OCI-LY1 (cell line): ENCODE measurements around the gene CFAP53.
A peak's percentile ranks its signal among the peaks of the same experiment; 100 is the strongest.

Experiments
- H2AFZ ChIP-seq: fragments of 200-600 bp; sonication (generic), shearing (Covaris generic); 2 replicates; pipeline ENCODE4 v1.6.0; 2014; ENCODE audit warnings: antibody characterized with exemption, mild to moderate bottlenecking, low read length
- H3F3A ChIP-seq: fragments of 200-600 bp; sonication (generic), shearing (Covaris generic); 2 replicates; pipeline ENCODE4 v1.6.0; 2014; ENCODE audit warnings: mild to moderate bottlenecking, antibody characterized with exemption, low read length, moderate library complexity; ENCODE audit not compliant: insufficient read depth
- H3K27ac ChIP-seq: fragments of 200-600 bp; sonication (generic); 2 replicates; pipeline ENCODE4 v1.5.1; 2014; ENCODE audit warnings: low read length, mixed run types, mild to moderate bottlenecking, low read depth; ENCODE audit not compliant: poor library complexity, severe bottlenecking
- H3K27me3 ChIP-seq: fragments of 200-600 bp; sonication (generic); 2 replicates; pipeline ENCODE4 v1.6.0; 2014; ENCODE audit warnings: antibody characterized with exemption, mild to moderate bottlenecking, low read length, moderate library complexity; ENCODE audit not compliant: insufficient read depth
- H3K36me3 ChIP-seq: fragments of 200-600 bp; sonication (generic); 2 replicates; pipeline ENCODE4 v1.6.1; 2014; ENCODE audit warnings: mild to moderate bottlenecking, antibody characterized with exemption, low read length, moderate library complexity, mixed read lengths; ENCODE audit not compliant: insufficient read depth
- H3K4me1 ChIP-seq: fragments of 200-600 bp; sonication (generic); 2 replicates; pipeline ENCODE4 v1.5.1; 2014; ENCODE audit warnings: mild to moderate bottlenecking, low read length, moderate library complexity; ENCODE audit not compliant: insufficient read depth, severe bottlenecking
- H3K4me2 ChIP-seq: fragments of 200-600 bp; sonication (generic), shearing (Covaris generic); 2 replicates; pipeline ENCODE4 v1.6.1; 2014; ENCODE audit warnings: low read length
- H3K4me3 ChIP-seq: fragments of 200-600 bp; sonication (generic); 2 replicates; pipeline ENCODE4 v1.5.1; 2014; ENCODE audit warnings: low read length, low read depth, mild to moderate bottlenecking, mixed read lengths; ENCODE audit not compliant: poor library complexity, severe bottlenecking
- H3K79me2 ChIP-seq: fragments of 200-600 bp; shearing (Covaris generic); 2 replicates; pipeline ENCODE4 v1.6.1; 2016; ENCODE audit warnings: mixed run types, low read length, mixed read lengths; ENCODE audit not compliant: insufficient read depth
- H3K9ac ChIP-seq: fragments of 200-600 bp; sonication (generic), shearing (Covaris generic); 2 replicates; pipeline ENCODE4 v1.6.1; 2014; ENCODE audit warnings: mild to moderate bottlenecking, low read length, mixed read lengths
- H3K9me2 ChIP-seq: fragments of 200-600 bp; sonication (generic), shearing (Covaris generic); 2 replicates; pipeline ENCODE4 v1.6.1; 2014; ENCODE audit warnings: low read depth, mild to moderate bottlenecking, low read length, mixed read lengths
- H3K9me3 ChIP-seq: fragments of 200-600 bp; shearing (Covaris generic); 2 replicates; pipeline ENCODE4 v1.6.1; 2014; ENCODE audit warnings: low read length, mixed read lengths
- H4K20me1 ChIP-seq: fragments of 200-600 bp; sonication (generic), shearing (Covaris generic); 2 replicates; pipeline ENCODE4 v1.6.0; 2016; ENCODE audit warnings: mild to moderate bottlenecking, low read length; ENCODE audit not compliant: insufficient read depth
- EZH2 ChIP-seq: fragments of 200-600 bp; sonication (generic), shearing (Covaris generic); IDR thresholded peaks from 2 replicates; pipeline ENCODE4 v1.8.0; 2017; ENCODE audit warnings: borderline replicate concordance, mixed run types, mild to moderate bottlenecking, antibody characterized with exemption, low read length, moderate library complexity, mixed read lengths
- TF ChIP-seq, protein P1 (sequence below): fragments of 200-600 bp; sonication (generic), shearing (Covaris generic); IDR thresholded peaks from 2 replicates; pipeline ENCODE4 v1.5.1; 2017; ENCODE audit warnings: mild to moderate bottlenecking, antibody characterized with exemption, low read length, moderate library complexity, mixed read lengths

CFAP53 gene

DNA sequence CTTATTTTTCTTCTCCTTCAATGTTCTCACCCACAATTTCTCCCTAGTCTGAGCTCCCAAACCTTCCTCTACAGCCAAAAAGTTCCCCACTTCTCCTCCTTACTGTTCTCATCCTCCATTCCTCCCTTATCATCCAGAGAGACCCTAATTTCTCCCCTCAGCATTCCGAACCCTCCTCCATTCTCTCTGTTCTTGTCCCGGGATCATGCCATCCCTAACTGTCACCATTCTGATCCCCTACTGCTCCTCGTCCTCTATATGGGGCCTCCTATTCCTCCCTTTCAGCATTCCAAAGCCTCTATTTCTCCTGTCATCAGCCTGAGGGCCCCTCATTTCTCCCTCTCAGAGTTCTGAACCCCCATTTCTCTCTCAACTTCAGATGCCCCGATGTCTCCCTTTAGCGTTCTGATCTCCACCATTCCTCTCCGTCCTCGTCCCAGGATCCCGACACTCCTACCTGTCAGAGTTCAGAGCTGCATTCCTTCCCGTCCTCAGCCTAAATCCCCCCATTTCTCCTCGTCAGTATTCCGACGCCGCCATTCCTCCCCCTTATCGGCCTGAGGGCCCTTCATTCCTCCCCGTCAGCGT lies 14.5 kb upstream of the CFAP53 start:
- H2AFZ ChIP-seq, result no peak overlapping the region
- peaks cover 76% of the 10 kb centered on the region for H3K36me3 ChIP-seq
- peak overlapping the region; percentile 97 for H3K4me2 ChIP-seq
- no peaks in the 10 kb centered on the region for H3K27me3 ChIP-seq
- TF ChIP-seq, protein P1, sequence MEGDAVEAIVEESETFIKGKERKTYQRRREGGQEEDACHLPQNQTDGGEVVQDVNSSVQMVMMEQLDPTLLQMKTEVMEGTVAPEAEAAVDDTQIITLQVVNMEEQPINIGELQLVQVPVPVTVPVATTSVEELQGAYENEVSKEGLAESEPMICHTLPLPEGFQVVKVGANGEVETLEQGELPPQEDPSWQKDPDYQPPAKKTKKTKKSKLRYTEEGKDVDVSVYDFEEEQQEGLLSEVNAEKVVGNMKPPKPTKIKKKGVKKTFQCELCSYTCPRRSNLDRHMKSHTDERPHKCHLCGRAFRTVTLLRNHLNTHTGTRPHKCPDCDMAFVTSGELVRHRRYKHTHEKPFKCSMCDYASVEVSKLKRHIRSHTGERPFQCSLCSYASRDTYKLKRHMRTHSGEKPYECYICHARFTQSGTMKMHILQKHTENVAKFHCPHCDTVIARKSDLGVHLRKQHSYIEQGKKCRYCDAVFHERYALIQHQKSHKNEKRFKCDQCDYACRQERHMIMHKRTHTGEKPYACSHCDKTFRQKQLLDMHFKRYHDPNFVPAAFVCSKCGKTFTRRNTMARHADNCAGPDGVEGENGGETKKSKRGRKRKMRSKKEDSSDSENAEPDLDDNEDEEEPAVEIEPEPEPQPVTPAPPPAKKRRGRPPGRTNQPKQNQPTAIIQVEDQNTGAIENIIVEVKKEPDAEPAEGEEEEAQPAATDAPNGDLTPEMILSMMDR, result no peak
- TF ChIP-seq EZH2, result no peak
- H3K27ac ChIP-seq, result peak overlapping the region; percentile 74
- H3F3A ChIP-seq, result no peaks in the 10 kb centered on the region
- peaks cover 26% of the 10 kb centered on the region for H3K79me2 ChIP-seq
- peaks cover 27% of the 10 kb centered on the region for H3K4me1 ChIP-seq
- no peaks in the 10 kb centered on the region for H3K9me3 ChIP-seq
- H3K9ac ChIP-seq, result peak overlapping the region; percentile 99
- peak overlapping the region; percentile 98 for H3K4me3 ChIP-seq
- no peaks in the 10 kb centered on the region for H3K9me2 ChIP-seq
- no peaks in the 10 kb centered on the region for H4K20me1 ChIP-seq

DNA sequence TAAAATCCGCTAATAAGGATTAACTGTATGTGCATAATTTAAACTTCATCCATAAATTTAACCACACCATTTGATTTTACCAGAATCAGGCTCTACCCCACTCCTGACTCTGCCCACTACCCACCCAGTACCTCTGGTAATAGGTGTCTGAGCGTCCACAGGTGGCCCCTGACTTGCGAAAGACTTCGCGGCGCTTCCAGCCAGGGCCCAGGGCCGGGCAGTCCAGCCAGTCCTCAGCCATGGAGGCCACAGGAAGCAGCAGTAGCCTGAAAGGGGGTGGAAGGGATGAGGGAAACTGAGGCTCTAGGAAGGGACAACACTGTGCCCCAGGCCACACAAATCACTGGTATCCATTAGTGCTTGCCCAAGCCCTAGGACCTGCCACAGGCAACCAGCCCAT lies 13.5 kb upstream of the CFAP53 start:
- Histone ChIP-seq H2AFZ (no peak overlapping the region), H3K9ac (peak overlapping the region; percentile 99; the same call in 1 of the 2 replicates), H3K27ac (no peak overlapping the region), H4K20me1 (no peaks in the 10 kb centered on the region), H3K27me3 (no peaks in the 10 kb centered on the region), H3K36me3 (peaks cover 76% of the 10 kb centered on the region), H3K4me2 (peak overlapping the region; percentile 97), H3K4me1 (peaks cover 27% of the 10 kb centered on the region), H3K9me3 (no peaks in the 10 kb centered on the region), H3K79me2 (peaks cover 26% of the 10 kb centered on the region), H3K9me2 (no peaks in the 10 kb centered on the region), H3K4me3 (peak overlapping the region; percentile 98), H3F3A (no peaks in the 10 kb centered on the region)
- TF ChIP-seq, protein P1, result no peak
- no peak for TF ChIP-seq EZH2

DNA sequence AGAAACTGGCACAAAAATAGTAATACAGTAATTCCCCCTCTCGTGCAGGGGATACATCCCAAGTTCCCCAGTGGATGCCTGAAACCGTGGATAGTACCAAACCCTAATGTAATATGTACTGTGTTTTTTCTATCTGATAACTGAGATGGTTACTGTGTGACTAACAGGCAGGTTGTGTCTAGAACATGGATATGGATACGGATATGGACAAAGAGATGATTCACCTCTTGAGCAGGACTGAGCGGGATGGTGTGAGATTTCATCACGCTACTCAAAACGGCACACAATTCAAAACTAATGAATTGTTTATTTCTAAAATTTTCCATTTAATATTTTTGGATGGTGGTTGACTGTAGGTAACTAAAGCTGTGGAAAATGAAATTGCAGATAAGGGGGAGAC lies 11.6 kb upstream of the CFAP53 start:
- Histone ChIP-seq H3K9me3 (no peaks in the 10 kb centered on the region), H3K9ac (no peak overlapping the region), H3K4me1 (peaks cover 27% of the 10 kb centered on the region), H2AFZ (no peak overlapping the region), H3K36me3 (peaks cover 76% of the 10 kb centered on the region), H3K4me3 (no peak overlapping the region), H3K9me2 (no peaks in the 10 kb centered on the region), H4K20me1 (no peaks in the 10 kb centered on the region), H3K4me2 (no peak overlapping the region), H3K79me2 (peaks cover 26% of the 10 kb centered on the region), H3K27me3 (no peaks in the 10 kb centered on the region), H3K27ac (no peak overlapping the region), H3F3A (no peaks in the 10 kb centered on the region)
- TF ChIP-seq, protein P1, result no peak
- no peak for TF ChIP-seq EZH2
